Epithelial cell of prostate (primary cell): ENCODE results near the gene DOCK11.
"Not testable (repeated sequence)": the region's sequence is repeated elsewhere in the genome, so short reads cannot be mapped to it uniquely, and the experiment has no call there.

ENCODE experiments used
- DNase-seq: peaks from one replicate; pipeline ENCODE4 v3.0.0-alpha.2; 2011; ENCODE audit warnings: low read depth, low spot score
- H3K27ac ChIP-seq: fragments of 450-650 bp; 2 replicates; pipeline ENCODE4 v1.5.1; 2017; ENCODE audit warnings: mild to moderate bottlenecking

Gene DOCK11

DNA sequence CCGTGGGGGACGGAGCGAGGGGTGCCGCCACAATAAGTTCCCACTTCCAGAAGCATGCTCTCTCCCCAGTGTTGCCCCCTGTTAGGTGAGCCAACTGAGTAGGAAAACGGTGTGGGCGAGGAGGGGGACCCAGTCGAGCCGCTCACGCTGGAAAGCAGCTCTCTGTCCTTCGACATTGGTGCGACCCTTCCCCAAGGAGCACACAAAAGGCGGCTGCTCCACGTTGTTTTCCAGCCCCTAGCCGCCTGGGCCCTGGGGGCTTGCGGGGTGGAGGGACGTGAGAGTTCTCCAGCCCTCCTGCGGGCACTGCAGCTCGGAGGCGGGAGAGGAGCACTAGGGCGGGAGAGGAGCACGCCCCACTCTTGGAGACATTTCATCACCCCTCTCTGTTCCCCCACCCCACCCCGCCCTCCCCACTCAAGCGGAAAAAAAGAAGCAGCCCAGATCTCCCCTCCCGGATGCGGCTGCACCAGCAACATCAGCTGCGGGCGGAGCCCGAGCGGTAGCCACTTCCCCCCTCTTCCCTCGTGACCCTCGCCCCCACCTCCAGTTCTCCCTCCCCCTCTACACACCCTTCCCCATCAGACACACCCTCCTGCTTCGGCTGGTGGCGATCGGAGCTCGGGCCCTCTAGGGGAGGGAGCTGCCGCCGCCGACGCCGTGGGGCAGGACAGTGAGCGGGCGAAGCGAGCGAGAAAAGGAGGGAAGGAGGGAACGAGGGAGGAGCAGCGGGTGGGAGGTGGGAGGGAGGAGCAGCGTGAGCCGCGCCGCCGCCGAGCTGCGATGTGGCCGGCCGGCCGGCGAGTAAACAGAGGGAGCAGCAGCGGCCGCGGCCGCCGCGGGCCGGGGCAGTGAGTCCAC, at the start of gene DOCK11:
Gene DOCK11, plus strand, starts transcription at position 755 of the 861 bp plus-strand sequence. CDS start 157 bp downstream, outside the sequence.
- no peak within 1 kb of the TSS for H3K27ac ChIP-seq

DNA sequence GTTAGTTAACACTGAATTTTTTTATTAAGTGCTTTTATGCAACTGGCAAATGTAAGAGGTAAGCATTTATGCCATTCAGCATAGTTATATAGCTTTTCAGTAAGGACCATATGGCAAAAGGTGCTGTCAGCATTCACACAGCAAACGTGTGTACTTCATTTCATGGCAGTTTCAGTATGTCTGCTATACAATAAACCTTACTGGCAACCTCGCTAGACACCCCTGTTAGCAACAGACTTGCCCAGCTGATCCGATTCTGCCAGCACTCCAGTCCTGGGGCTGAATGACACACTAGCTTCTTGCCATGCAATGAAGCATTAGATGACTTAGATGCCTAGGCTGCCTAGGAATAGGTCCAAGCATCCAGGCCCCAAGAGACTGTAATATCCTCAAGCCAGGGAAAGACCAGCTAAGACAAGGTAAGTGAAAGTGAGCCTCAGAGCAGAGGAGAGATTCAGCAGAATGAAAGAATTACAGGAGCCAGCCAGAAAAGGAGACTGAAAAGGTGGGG, 47.3 kb upstream of the DOCK11 start:
- no peak for DNase-seq
- H3K27ac ChIP-seq: no peak overlapping the region

More for the DNA sequence above, at the start of gene DOCK11:
- DNase-seq: no peak

DNA sequence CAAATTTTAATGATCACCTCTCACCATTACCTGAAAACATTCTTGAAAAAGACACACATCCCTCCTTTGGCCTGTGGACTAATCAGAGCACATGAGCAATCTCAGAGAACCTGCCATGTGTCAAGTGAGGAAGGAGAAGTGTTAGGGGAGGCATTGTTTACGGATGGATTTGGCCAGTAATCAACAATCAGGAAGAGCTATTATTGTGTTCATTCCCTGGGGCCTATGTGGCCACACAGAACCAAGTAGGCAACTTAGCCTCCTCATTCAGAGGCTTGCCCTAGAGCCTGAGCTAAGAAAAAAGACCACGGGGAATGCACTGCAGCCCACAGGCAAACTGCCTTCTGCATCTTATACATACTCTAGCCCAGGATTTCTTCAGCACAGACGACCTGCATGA, 40.6 kb upstream of the DOCK11 start:
- no peak for DNase-seq
- H3K27ac ChIP-seq: no peak overlapping the region

DNA sequence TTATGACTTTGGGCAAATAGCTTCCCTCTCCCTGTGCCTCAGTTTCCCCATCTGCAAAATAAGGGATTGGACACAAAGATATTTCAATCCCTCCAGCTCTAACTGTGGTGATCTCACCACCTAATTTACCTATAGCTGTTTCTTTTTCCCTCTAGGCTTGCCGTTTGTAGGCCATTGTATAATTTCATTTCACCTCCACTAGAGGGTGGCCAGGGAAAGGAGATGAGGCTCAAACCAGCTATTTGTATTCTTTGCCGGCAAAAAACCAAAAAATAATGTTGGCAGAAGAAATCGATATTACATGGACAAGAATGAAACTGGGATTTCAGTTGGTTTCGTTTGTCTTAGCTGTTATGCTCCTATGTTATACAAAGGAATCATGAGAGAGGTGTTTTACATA, 36.1 kb upstream of the DOCK11 start:
- no peak for DNase-seq

DNA sequence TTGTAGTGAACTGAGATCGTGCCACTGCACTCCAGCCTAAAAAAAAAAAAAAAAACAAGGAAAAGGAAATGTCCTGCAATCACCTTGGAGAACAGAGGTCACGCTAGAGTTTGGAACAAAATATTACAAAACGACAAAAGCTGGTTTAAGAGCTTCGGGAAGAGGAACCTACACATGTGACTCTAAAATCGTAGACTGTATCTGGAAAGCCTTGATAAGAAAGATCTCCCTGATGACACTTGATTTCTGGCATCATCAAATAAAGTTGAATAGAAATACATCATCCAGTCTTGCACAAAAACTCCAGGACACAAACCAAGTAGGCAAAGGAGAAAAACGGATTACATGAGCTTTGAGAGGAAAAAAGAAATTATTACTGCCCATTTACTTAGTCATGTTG, 31.1 kb upstream of the DOCK11 start:
- no peak overlapping the region for H3K27ac ChIP-seq
- DNase-seq: no peak

More for the DNA sequence above, 36.1 kb upstream of the DOCK11 start:
- no peak overlapping the region for H3K27ac ChIP-seq

DNA sequence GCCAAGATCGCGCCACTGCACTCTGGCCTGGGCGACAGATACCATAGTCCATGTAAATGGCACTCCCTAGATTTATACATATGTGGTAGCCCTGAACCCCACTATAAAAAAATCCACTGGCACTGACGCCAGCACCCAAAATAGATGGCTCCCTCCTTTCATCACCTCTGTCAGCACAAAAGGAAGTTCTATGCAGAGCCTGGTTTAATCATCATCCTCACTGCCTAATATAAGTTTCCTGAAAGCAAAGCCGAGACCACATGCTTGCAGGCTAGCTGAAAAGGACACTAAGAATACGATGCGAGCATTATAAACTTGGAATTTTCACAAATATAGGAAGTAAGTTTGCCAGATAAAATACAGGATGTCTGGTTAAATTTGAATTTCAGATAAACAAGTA, 27.5 kb upstream of the DOCK11 start:
- DNase-seq: no peak

DNA sequence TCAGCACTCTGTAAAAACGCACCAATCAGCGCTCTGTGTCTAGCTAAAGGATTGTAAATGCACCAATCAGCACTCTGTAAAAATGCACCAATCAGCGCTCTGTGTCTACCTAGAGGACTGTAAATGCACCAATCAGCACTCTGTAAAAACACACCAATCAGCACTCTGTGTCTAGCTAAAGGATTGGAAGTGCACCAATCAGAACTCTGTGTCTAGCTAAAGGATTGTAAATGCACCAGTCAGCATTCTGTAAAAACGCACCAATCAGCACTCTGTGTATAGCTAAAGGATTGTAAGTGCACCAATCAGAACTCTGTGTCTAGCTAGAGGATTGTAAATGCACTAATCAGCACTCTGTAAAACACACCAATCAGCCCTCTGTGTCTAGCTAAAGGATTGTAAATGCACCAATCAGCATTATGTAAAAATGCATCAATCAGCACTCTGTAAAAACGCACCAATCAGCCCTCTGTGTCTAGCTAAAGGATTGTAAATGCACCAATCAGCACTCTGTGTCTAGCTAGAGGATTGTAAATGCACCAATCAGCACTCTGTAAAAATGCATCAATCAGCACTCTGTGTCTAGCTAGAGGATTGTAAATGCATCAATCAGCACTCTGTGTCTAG, 24.8 kb upstream of the DOCK11 start:
- DNase-seq: not testable (repeated sequence)

More for the DNA sequence above, 27.5 kb upstream of the DOCK11 start:
- no peak overlapping the region for H3K27ac ChIP-seq

DNA sequence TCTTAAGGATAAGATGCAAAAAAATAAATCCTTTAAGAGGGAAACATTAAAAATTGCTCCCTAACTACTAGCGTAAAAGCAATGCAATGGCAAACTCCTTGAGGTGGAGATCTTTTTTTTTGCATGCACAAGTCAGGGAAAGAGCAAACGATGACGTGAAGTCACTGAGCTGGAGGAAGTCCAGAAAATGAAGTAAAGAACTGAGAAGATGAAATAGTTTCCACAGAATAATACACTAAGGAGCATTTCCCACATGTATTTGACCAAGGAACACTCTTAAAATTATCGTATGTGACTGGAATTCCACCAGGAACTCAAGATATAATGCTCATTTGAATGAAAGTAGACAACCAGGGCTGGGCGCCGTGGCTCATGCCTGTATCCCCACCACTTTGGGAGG, 21.0 kb upstream of the DOCK11 start:
- no peak overlapping the region for H3K27ac ChIP-seq
- no peak for DNase-seq

More for the DNA sequence above, 24.8 kb upstream of the DOCK11 start:
- not testable (repeated sequence) for H3K27ac ChIP-seq

DNA sequence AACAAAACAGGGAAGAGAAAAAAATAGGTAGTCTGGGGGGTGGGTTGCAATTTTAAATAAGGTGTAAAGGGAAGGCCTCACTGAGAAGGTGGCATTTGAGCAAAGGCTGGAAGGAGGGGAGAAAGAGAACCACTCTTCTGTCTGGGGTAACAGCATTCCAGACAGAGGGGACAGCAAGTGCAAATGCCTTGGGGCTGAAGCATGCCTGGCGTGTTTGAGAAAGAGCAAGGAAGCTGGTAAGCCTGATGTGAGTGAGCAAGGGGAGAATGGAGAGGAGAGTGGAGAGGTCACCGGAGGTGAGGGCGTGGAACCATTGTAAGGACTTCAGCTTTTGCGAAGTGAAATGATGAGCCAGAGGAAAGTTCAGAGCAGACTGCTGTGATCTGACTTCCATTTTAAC, 19.7 kb upstream of the DOCK11 start:
- no peak overlapping the region for H3K27ac ChIP-seq
- no peak for DNase-seq

DNA sequence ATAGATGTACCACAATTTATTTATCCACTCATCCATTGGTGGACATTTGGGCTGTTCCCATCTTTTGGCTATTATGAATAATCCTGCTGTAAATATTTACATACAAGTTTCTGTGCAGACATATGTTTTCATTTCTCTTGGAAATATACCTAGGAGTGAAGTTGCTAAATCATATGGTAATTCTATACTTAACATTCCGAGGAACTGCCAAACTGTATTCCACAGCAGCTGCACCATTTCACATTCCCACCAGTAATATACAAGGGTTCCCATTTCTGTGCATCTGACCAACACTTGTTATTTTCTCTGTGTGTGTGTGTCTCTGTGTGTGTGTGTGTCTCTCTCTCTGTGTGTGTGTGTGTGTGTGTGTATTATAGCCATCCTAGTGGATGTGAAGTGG, 15.4 kb upstream of the DOCK11 start:
- no peak for DNase-seq
- H3K27ac ChIP-seq: no peak overlapping the region

DNA sequence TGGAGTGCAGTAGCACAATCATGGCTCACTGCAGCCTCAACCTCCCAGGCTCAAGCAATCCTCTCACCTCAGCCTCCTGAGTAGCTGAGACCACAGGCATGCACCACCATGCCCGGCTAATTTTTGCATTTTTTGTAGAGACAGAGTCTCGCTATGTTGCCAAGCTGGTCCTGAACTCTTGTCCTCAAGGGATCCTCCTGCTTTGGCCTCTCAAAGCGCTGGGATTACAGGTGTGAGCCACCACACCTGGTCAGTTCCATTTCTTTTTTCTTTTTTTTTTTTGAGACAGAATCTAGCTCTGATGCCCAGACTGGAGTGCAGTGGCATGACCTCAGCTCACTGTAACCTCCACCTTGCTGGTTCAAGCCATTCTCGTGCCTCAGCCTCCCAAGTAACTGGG, 13.2 kb upstream of the DOCK11 start:
- H3K27ac ChIP-seq, DNase-seq: not testable (repeated sequence)

DNA sequence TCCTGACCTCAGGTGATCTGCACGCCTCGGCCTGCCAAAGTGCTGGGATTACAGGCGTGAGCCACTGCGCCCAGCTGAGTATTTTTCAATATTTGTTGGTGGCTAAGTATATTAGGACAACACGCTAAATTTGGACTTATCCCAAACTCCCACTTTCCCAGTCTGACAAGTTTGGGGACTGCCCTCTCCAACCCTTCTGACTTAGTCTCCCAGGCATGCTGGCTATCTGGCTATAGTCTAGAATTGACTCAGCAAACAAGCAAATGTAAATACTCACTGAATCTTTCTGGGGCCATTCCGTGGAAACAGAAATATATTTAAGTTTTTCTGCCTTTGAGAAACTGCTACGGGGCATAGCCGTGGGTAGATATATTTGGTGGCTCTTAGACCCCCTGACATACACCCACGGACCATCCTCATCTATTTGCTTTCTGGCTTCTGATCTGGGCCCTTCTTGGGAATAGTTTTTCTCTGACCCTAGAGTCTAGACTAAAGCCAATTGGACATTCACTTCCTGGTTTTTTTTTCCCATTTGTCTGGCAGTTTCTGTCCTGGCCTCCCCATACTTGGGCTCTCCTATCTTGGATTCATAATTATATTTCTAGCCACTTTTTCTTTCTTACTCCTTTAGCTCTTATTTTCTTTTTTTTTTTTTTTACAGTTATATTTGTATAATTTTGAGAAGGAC, 11.3 kb upstream of the DOCK11 start:
- no peak for DNase-seq
- no peak overlapping the region for H3K27ac ChIP-seq

DNA sequence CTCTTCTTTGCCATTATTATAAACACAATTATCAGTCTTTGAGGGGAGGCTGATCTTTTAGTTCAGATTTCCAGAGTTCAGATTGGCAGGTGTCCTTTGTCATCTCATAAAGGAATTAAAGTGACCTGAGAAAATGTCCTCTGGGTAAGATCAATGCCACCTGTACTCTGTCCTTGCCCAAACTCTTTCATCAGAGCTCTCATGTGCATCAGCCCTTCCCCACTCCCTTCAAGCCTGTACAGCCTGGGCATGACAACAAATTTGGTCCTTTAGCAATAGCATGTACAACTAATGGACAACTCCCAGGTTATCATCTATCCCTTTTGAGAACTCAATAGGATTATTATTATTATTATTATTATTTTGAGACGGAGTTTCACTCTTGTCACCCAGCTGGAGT, 8.9 kb upstream of the DOCK11 start:
- DNase-seq, H3K27ac ChIP-seq: not testable (repeated sequence)

DNA sequence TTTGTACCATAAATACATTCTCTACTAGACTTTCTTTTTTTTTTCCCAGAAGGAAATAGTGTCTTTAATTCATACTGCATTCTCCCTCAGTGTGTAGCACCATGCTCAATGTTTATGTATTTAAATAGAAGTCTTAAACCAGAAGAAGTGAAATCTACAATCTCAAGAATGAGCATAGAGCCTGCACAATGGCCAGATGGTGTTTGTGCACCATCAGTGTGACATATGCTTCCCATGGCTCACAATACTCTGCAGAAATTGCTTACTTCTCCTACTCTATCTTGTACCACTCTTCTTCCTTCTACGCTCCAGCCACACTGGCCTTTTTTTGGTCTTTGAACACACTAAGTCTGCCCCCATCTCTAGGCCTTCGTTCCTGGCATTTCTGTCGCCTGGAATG, 2.6 kb upstream of the DOCK11 start:
- H3K27ac ChIP-seq: no peak overlapping the region
- DNase-seq: no peak

DNA sequence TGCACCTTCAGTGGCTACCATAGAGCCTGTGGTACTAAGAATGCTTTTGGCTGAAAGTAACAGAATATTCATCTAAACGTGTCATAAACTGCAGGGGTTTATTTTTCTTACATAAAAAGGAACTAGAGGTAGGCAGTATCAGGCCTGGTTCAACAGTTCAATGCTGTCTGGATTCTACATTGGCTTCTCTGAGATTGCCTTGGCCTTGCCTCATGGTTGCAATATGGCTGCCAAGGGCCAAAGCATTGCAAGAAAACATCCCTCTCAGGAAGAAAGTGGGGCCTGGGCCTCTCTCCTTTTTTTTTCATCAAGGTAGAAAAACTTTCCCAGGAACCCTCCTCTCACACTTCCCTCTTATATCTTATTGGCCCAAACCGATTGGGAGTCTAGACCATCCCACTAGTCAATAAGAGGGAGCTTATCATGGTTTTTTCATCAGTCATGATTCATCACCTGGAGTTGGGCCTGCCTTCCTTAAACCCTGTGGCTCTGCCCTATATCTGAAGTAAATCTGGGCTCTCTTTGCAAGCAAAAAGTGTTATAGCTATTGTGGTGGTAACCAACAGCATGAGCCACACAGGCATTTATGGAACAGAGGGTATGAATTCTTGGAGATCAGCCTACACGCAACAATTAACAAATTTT, 1.8 kb upstream of the DOCK11 start:
- H3K27ac ChIP-seq: no peak overlapping the region
- no peak for DNase-seq

DNA sequence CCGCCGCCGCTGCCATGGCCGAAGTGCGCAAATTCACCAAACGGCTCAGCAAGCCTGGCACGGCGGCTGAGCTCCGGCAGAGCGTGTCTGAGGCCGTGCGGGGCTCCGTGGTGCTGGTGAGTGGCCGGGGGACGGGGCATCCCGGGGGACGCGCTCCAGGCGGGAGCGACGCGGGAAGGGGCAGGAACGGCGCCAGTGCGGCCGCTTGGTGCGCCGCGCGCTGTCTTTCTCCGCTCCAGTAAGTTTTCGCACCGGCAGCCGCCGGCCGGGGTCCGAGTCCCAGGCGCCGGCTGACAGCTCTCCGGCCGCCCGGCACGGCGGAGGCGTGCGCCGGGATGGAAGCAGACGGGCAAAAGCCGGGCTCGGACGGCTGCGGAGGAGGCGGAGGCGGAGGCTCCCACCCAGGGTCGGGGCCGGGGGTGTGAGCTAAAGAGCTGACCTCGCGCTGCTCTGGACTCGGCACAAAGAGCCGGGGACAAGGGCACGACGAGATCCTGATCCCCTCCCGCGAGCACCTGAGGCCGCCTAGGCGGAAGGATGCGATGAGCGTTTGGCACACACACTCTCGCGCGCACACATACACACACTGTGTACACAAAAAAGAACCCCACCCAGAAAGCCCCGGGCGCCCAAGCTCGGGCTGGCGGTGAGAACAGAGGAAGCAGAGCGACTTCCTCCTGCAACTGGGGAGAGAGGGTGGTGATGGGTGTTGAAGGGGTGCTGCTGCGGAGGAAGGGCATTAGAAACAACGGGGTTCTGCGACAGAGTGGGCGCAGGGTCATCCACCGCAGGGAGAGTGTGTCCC, 545 bp downstream of the DOCK11 start:
- no peak for DNase-seq
- no peak overlapping the region for H3K27ac ChIP-seq

DNA sequence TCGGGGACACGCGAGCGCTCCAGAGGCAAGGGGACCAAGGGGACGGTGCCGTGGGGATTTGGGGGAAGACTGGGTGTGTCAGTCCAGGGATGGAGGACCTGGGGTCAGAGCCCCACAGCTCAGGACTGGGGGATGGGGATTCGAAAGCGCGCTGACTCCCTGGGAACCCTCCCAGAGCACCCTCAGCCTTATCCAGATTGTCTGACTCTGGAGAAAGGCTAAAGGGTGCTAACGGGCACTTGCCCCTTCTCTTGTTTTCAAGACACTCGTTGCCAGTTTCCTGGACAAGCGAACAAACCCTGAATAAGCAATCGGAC, 1.1 kb downstream of the DOCK11 start:
- no peak overlapping the region for H3K27ac ChIP-seq
- DNase-seq: no peak

DNA sequence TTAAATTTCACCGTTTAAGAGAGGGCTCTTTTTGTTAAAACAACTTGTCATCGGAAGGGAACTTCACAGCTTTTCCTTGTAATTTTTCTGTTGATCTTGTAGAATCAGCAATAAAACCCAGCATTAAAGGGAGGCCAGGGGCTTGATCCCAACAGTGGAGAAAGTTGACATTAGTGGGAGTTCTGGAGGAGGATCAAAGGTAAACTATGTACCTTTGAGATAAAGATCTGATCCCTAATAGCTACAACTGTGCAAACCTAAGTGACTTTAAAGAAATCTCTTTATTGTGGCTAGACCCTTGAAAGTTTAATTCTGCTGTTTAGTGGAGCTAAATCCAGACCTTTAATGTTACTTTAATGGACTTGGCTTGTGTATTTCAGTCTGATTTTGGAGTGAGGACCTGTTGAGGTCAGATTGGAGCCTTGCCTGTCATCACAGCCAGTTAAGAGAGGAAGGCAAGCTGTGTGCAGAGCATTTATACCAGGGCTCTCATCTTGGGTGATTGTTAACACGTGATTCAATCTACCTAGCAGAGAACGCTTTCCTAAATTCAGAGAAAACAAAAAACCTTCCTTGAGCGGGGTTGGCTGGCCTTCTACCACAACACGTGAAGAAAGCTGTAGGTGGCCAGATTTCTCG, 1.7 kb downstream of the DOCK11 start:
- no peak for DNase-seq
- no peak overlapping the region for H3K27ac ChIP-seq

DNA sequence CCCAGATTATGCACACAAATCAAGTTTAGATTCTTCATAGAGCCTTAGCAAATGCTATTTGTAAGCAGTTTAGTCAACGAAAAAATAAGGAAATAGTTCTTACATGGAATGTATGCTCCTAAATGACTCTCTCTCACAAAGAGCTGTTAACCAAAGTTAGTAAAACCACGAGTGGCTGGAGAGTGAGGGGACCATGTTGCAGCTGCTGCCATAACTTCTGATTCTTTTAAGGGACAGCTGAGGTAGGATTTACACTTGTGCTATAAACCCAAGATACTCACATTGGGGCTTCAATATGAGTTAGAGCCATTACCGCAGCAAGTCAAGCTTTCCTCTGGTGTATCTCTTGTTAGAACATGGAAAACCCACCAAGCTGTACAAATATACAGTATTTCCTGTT, 2.7 kb downstream of the DOCK11 start:
- no peak overlapping the region for H3K27ac ChIP-seq
- no peak for DNase-seq
